SK-N-SH treated with all-trans-retinoic acid at 6 μM for 48 hours (cell line): ENCODE data around the gene TCF12.

ENCODE experiments used
- ISL1 ChIP-seq: fragments of 250-450 bp; sonication (Bioruptor Pico); IDR thresholded peaks from 2 replicates; pipeline ENCODE4 v2.1.2; 2022; ENCODE audit warnings: mild to moderate bottlenecking, moderate library complexity
- TCF4 ChIP-seq: fragments of 250-450 bp; sonication (Bioruptor Pico); IDR thresholded peaks from 2 replicates; pipeline ENCODE4 v1.8.0; 2021; ENCODE audit warnings: mild to moderate bottlenecking, moderate library complexity, borderline replicate concordance
- ZC3H10 ChIP-seq: fragments of 250-450 bp; sonication (Bioruptor Pico); IDR thresholded peaks from 2 replicates; pipeline ENCODE4 v1.5.1; 2021; ENCODE audit warnings: mild to moderate bottlenecking, moderate library complexity
- TF ChIP-seq, protein P1 (sequence below): fragments of 250-450 bp; sonication (Bioruptor Pico); IDR thresholded peaks from 2 replicates; pipeline ENCODE4 v1.5.0; 2020; ENCODE audit warnings: mild to moderate bottlenecking, moderate library complexity
- TF ChIP-seq, protein P2 (sequence below): fragments of 250-450 bp; sonication (Bioruptor Pico); IDR thresholded peaks from 2 replicates; pipeline ENCODE4 v1.5.1; 2021; ENCODE audit warnings: mild to moderate bottlenecking, moderate library complexity

DNA sequence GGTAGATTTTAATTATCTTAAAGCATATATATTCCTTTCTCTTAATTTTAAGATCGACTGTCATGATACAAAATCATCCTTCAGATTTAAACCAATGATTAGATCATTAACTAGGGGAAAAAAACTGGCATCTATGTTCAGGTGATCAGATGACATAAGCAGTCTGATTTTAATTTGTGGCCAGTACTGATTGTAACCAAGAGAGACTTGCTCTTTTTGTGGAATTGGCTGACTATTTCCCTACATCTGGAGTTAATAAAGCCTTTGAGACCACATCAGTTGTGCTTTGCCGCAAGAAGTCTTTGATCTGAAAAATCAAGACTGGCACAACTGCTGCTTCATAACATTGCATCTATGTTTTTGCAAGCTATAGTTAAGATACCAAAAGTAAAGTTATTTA, 309.5 kb downstream of the TCF12 start:
- TF ChIP-seq, protein P1, sequence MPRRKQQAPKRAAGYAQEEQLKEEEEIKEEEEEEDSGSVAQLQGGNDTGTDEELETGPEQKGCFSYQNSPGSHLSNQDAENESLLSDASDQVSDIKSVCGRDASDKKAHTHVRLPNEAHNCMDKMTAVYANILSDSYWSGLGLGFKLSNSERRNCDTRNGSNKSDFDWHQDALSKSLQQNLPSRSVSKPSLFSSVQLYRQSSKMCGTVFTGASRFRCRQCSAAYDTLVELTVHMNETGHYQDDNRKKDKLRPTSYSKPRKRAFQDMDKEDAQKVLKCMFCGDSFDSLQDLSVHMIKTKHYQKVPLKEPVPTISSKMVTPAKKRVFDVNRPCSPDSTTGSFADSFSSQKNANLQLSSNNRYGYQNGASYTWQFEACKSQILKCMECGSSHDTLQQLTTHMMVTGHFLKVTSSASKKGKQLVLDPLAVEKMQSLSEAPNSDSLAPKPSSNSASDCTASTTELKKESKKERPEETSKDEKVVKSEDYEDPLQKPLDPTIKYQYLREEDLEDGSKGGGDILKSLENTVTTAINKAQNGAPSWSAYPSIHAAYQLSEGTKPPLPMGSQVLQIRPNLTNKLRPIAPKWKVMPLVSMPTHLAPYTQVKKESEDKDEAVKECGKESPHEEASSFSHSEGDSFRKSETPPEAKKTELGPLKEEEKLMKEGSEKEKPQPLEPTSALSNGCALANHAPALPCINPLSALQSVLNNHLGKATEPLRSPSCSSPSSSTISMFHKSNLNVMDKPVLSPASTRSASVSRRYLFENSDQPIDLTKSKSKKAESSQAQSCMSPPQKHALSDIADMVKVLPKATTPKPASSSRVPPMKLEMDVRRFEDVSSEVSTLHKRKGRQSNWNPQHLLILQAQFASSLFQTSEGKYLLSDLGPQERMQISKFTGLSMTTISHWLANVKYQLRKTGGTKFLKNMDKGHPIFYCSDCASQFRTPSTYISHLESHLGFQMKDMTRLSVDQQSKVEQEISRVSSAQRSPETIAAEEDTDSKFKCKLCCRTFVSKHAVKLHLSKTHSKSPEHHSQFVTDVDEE (CRISPR knock-in tag), result peak; percentile 69; the same call in 1 of the 2 replicates
- TF ChIP-seq ISL1 (no peak), ZC3H10 (CRISPR knock-in tag) (no peak), TCF4 (peak; percentile 86; the same call in 1 of the 2 replicates)
- TF ChIP-seq, protein P2, sequence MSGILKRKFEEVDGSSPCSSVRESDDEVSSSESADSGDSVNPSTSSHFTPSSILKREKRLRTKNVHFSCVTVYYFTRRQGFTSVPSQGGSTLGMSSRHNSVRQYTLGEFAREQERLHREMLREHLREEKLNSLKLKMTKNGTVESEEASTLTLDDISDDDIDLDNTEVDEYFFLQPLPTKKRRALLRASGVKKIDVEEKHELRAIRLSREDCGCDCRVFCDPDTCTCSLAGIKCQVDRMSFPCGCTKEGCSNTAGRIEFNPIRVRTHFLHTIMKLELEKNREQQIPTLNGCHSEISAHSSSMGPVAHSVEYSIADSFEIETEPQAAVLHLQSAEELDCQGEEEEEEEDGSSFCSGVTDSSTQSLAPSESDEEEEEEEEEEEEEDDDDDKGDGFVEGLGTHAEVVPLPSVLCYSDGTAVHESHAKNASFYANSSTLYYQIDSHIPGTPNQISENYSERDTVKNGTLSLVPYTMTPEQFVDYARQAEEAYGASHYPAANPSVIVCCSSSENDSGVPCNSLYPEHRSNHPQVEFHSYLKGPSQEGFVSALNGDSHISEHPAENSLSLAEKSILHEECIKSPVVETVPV (CRISPR knock-in tag), result no peak
